ENCODE results near the gene NEDD9. TPM values are rescaled to one million over a fixed set of nuclear protein-coding genes. Genes with fewer than 3 reads are reported as not detected.

NEDD9 gene
- total and polyA plus RNA-seq, 2 experiments from 2014 or later: 4.4 to 13.0 TPM

DNA sequence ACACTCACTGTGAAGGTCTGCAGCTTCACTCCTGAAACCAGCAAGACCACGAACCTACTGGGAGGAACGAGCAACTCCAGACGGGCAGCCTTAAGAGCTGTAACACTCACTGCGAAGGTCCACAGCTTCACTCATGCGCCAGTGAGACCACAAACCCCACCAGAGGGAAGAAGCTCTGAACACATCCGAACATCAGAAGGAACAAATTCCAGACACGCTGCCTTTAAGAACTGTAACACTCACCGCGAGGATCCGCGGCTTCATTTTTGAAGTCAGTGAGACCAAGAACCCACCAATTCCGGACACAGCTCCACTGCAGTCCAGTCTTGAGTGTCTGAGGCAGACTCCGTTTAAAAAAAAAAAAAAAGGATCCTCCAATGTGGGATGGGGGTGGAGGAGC, 60.5 kb downstream of the NEDD9 start (continued):
- no peak for TF ChIP-seq REST (IDR thresholded peaks at IDR 0.05; ENCODE audit: unreplicated experiment)
- TF ChIP-seq ZNF331 (CRISPR knock-in tag; IDR thresholded peaks at IDR 0.05; ENCODE audit: low read depth): no peak
- TF ChIP-seq EZH2 (IDR thresholded peaks at IDR 0.05; ENCODE audit: low read depth, unreplicated experiment): no peak
- TF ChIP-seq EZH2phosphoT487 (IDR thresholded peaks at IDR 0.05; ENCODE audit: unreplicated experiment): no peak

GRCh38 chr6:11168091-11168635, 64.3 kb downstream of the NEDD9 start:
- Histone ChIP-seq H3K4me1 (ENCODE audit: insufficient read depth) (peaks cover 5% of the 10 kb centered on the region), H3K4me2 (no peak overlapping the region), H3K27ac (ENCODE audit: low read depth) (no peak overlapping the region), H3K79me2 (replicated peaks; ENCODE audit: insufficient read depth) (no peaks in the 10 kb centered on the region), H2AFZ (no peak overlapping the region), H3K36me3 (ENCODE audit: insufficient read depth) (no peaks in the 10 kb centered on the region), H3K9me2 (ENCODE audit: insufficient read depth) (0 out of 2 replicates have a peak, but pooled peaks cover 5% of the 10 kb centered on the region), H3K4me3 (no peak overlapping the region), H3K27me3 (ENCODE audit: insufficient read depth) (no peaks in the 10 kb centered on the region), H4K20me1 (replicated peaks; ENCODE audit: insufficient read depth) (no peaks in the 10 kb centered on the region), H3F3A (replicated peaks; ENCODE audit: low read depth) (no peaks in the 10 kb centered on the region)
- no peak for TF ChIP-seq POLR2AphosphoS5 (IDR thresholded peaks at IDR 0.05; ENCODE audit: low read depth)
- TF ChIP-seq STAT1 (IDR thresholded peaks at IDR 0.05; ENCODE audit: unreplicated experiment): no peak
- TF ChIP-seq NANOG (IDR thresholded peaks at IDR 0.05; ENCODE audit: borderline replicate concordance): no peak
- TF ChIP-seq ZNF331 (CRISPR knock-in tag; IDR thresholded peaks at IDR 0.05; ENCODE audit: low read depth): no peak
- DNase-seq (ENCODE audit: low spot score) (no peak), ATAC-seq (no peak)
- Mint-ChIP-seq H3K36me3 (ENCODE audit: low read depth) (no peaks in the 10 kb centered on the region), H3K27me3 (ENCODE audit: insufficient read depth, low read depth, poor library complexity) (peaks cover 6% of the 10 kb centered on the region), H3K4me1 (peaks cover 10% of the 10 kb centered on the region), H3K4me3 (no peak overlapping the region), H3K9me3 (no peaks in the 10 kb centered on the region; the same call in 2 of the 3 replicates), H3K27ac (no peak overlapping the region)

DNA sequence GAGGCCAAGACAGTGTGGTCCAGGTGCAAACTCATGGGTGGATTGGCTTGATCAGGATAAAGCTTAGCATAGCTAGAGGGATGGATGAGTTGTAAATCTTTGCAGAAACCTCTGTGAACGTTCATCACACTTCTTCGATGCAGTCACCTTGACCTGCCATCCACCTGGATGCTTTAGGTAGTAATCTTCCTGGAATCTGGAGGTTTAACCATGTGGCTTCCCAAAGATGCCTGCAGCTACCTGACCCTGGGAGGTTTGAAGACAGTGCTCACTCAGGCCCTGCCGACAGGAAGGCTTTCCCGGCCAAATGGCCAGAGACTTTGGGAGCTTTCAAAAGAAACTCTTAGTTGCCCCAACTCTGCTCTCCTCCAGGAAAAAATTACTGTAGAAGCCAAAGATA, 65.5 kb downstream of the NEDD9 start:
- Histone ChIP-seq H3K4me1 (ENCODE audit: insufficient read depth) (no peaks in the 10 kb centered on the region), H3K27ac (ENCODE audit: low read depth) (no peak overlapping the region), H3K79me2 (replicated peaks; ENCODE audit: insufficient read depth) (no peaks in the 10 kb centered on the region), H3K4me3 (no peak overlapping the region), H3K36me3 (ENCODE audit: insufficient read depth) (no peaks in the 10 kb centered on the region), H3K27me3 (ENCODE audit: insufficient read depth) (no peaks in the 10 kb centered on the region), H2AFZ (no peak overlapping the region), H3F3A (replicated peaks; ENCODE audit: low read depth) (no peaks in the 10 kb centered on the region), H3K4me2 (no peak overlapping the region), H3K9me2 (ENCODE audit: insufficient read depth) (no peaks in the 10 kb centered on the region), H4K20me1 (replicated peaks; ENCODE audit: insufficient read depth) (no peaks in the 10 kb centered on the region)
- ATAC-seq: no peak
- H3K36me3 Mint-ChIP-seq (ENCODE audit: low read depth): no peaks in the 10 kb centered on the region
- H3K9me3 Mint-ChIP-seq: no peaks in the 10 kb centered on the region
- H3K4me1 Mint-ChIP-seq: peaks cover 5% of the 10 kb centered on the region; the same call in 1 of the 3 replicates
- no peak overlapping the region for H3K4me3 Mint-ChIP-seq
- H3K27ac Mint-ChIP-seq: no peak overlapping the region
- peaks cover 3% of the 10 kb centered on the region for H3K27me3 Mint-ChIP-seq (ENCODE audit: insufficient read depth, low read depth, poor library complexity)
- no peak for DNase-seq (ENCODE audit: low spot score)
- no peak for TF ChIP-seq ZNF331 (CRISPR knock-in tag; IDR thresholded peaks at IDR 0.05; ENCODE audit: low read depth)
- TF ChIP-seq, protein P1, sequence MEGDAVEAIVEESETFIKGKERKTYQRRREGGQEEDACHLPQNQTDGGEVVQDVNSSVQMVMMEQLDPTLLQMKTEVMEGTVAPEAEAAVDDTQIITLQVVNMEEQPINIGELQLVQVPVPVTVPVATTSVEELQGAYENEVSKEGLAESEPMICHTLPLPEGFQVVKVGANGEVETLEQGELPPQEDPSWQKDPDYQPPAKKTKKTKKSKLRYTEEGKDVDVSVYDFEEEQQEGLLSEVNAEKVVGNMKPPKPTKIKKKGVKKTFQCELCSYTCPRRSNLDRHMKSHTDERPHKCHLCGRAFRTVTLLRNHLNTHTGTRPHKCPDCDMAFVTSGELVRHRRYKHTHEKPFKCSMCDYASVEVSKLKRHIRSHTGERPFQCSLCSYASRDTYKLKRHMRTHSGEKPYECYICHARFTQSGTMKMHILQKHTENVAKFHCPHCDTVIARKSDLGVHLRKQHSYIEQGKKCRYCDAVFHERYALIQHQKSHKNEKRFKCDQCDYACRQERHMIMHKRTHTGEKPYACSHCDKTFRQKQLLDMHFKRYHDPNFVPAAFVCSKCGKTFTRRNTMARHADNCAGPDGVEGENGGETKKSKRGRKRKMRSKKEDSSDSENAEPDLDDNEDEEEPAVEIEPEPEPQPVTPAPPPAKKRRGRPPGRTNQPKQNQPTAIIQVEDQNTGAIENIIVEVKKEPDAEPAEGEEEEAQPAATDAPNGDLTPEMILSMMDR (conservative IDR thresholded peaks at IDR 0.05; ENCODE audit: low read depth in 2 of 2): no peak
- no peak for TF ChIP-seq POLR2AphosphoS5 (IDR thresholded peaks at IDR 0.05; ENCODE audit: low read depth)
- no peak for TF ChIP-seq JUNB (IDR thresholded peaks at IDR 0.05; ENCODE audit: unreplicated experiment)
- TF ChIP-seq STAT1 (IDR thresholded peaks at IDR 0.05; ENCODE audit: unreplicated experiment): no peak

Data from GM23338 (cell line).